Measurements from ENCODE around the gene BANK1. TPM values are rescaled to one million over a fixed set of nuclear protein-coding genes. Genes with fewer than 3 reads are reported as not detected.

BANK1 gene
- polyA plus RNA-seq, 1 donor: 0.63 TPM

- Histone ChIP-seq H3K9me3 (ENCODE audit: control insufficient read depth, low read depth, low read length) (no peaks in the 10 kb centered on the region), H3K36me3 (ENCODE audit: control insufficient read depth, insufficient read depth, low read length) (no peaks in the 10 kb centered on the region), H3K4me1 (ENCODE audit: control insufficient read depth, insufficient read depth, low read length) (no peaks in the 10 kb centered on the region), H3K4me3 (ENCODE audit: low read length) (no peak overlapping the region), H3K27me3 (ENCODE audit: control insufficient read depth, insufficient read depth, low read length) (no peaks in the 10 kb centered on the region), H3K27ac (ENCODE audit: low read length) (no peak overlapping the region)
- DNase-seq: no peak
These were observed 265.3 kb downstream of the BANK1 start for GRCh38 chr4:102055805-102056204.

- no peak overlapping the region for H3K27ac ChIP-seq (ENCODE audit: low read length)
- H3K4me3 ChIP-seq (ENCODE audit: low read length): no peak overlapping the region
- H3K36me3 ChIP-seq (ENCODE audit: control insufficient read depth, insufficient read depth, low read length): no peaks in the 10 kb centered on the region
- H3K4me1 ChIP-seq (ENCODE audit: control insufficient read depth, insufficient read depth, low read length): no peaks in the 10 kb centered on the region
- no peak for DNase-seq
- H3K27me3 ChIP-seq (ENCODE audit: control insufficient read depth, insufficient read depth, low read length): no peaks in the 10 kb centered on the region
- no peaks in the 10 kb centered on the region for H3K9me3 ChIP-seq (ENCODE audit: control insufficient read depth, low read depth, low read length)
- 100% methylated on average over 2 of the region's 4 CpGs for WGBS (ENCODE audit: insufficient coverage, low lambda C conversion rate)
These were observed 266.6 kb downstream of the BANK1 start for GRCh38 chr4:102057122-102057521.

GRCh38 chr4:102061133-102061532 is 270.6 kb downstream of the BANK1 start:
- no peaks in the 10 kb centered on the region for H3K27me3 ChIP-seq (ENCODE audit: control insufficient read depth, insufficient read depth, low read length)
- no peak overlapping the region for H3K4me3 ChIP-seq (ENCODE audit: low read length)
- no peaks in the 10 kb centered on the region for H3K4me1 ChIP-seq (ENCODE audit: control insufficient read depth, insufficient read depth, low read length)
- H3K9me3 ChIP-seq (ENCODE audit: control insufficient read depth, low read depth, low read length): no peaks in the 10 kb centered on the region
- H3K36me3 ChIP-seq (ENCODE audit: control insufficient read depth, insufficient read depth, low read length): no peaks in the 10 kb centered on the region
- 83% methylated on average over 1 of the region's 1 CpG for WGBS (ENCODE audit: insufficient coverage, low lambda C conversion rate)
- no peak overlapping the region for H3K27ac ChIP-seq (ENCODE audit: low read length)
- no peak for DNase-seq

- H3K4me3 ChIP-seq (ENCODE audit: low read length): no peak overlapping the region
- no peaks in the 10 kb centered on the region for H3K36me3 ChIP-seq (ENCODE audit: control insufficient read depth, insufficient read depth, low read length)
- H3K4me1 ChIP-seq (ENCODE audit: control insufficient read depth, insufficient read depth, low read length): no peaks in the 10 kb centered on the region
- H3K9me3 ChIP-seq (ENCODE audit: control insufficient read depth, low read depth, low read length): no peaks in the 10 kb centered on the region
- H3K27ac ChIP-seq (ENCODE audit: low read length): no peak overlapping the region
- no peaks in the 10 kb centered on the region for H3K27me3 ChIP-seq (ENCODE audit: control insufficient read depth, insufficient read depth, low read length)
- no peak for DNase-seq
These were observed 274.4 kb downstream of the BANK1 start for GRCh38 chr4:102064747-102065442.

GRCh38 chr4:102076622-102077021 is 286.1 kb downstream of the BANK1 start:
- Histone ChIP-seq H3K4me3 (ENCODE audit: low read length) (no peak overlapping the region), H3K4me1 (ENCODE audit: control insufficient read depth, insufficient read depth, low read length) (no peaks in the 10 kb centered on the region), H3K36me3 (ENCODE audit: control insufficient read depth, insufficient read depth, low read length) (no peaks in the 10 kb centered on the region), H3K9me3 (ENCODE audit: control insufficient read depth, low read depth, low read length) (no peaks in the 10 kb centered on the region), H3K27me3 (ENCODE audit: control insufficient read depth, insufficient read depth, low read length) (no peaks in the 10 kb centered on the region), H3K27ac (ENCODE audit: low read length) (no peak overlapping the region)
- 63% methylated on average over 1 of the region's 1 CpG for WGBS (ENCODE audit: insufficient coverage, low lambda C conversion rate)
- DNase-seq: no peak

- no CpG with 5 or more reads among the region's 2 CpGs for WGBS (ENCODE audit: insufficient coverage, low lambda C conversion rate)
- no peaks in the 10 kb centered on the region for H3K27me3 ChIP-seq (ENCODE audit: control insufficient read depth, insufficient read depth, low read length)
- H3K36me3 ChIP-seq (ENCODE audit: control insufficient read depth, insufficient read depth, low read length): no peaks in the 10 kb centered on the region
- no peak overlapping the region for H3K4me3 ChIP-seq (ENCODE audit: low read length)
- H3K4me1 ChIP-seq (ENCODE audit: control insufficient read depth, insufficient read depth, low read length): no peaks in the 10 kb centered on the region
- DNase-seq: no peak
- no peaks in the 10 kb centered on the region for H3K9me3 ChIP-seq (ENCODE audit: control insufficient read depth, low read depth, low read length)
- H3K27ac ChIP-seq (ENCODE audit: low read length): no peak overlapping the region
These were observed 289.7 kb downstream of the BANK1 start for GRCh38 chr4:102080184-102080583.

- H3K4me3 ChIP-seq (ENCODE audit: low read length): no peak overlapping the region
- 83% methylated on average over 1 of the region's 5 CpGs for WGBS (ENCODE audit: insufficient coverage, low lambda C conversion rate)
- no peaks in the 10 kb centered on the region for H3K4me1 ChIP-seq (ENCODE audit: control insufficient read depth, insufficient read depth, low read length)
- H3K9me3 ChIP-seq (ENCODE audit: control insufficient read depth, low read depth, low read length): no peaks in the 10 kb centered on the region
- no peaks in the 10 kb centered on the region for H3K27me3 ChIP-seq (ENCODE audit: control insufficient read depth, insufficient read depth, low read length)
- H3K36me3 ChIP-seq (ENCODE audit: control insufficient read depth, insufficient read depth, low read length): no peaks in the 10 kb centered on the region
- no peak overlapping the region for H3K27ac ChIP-seq (ENCODE audit: low read length)
- DNase-seq: no peak
These were observed 299.5 kb downstream of the BANK1 start for GRCh38 chr4:102089850-102090621.

- no CpG with 5 or more reads among the region's 3 CpGs for WGBS (ENCODE audit: insufficient coverage, low lambda C conversion rate)
- no peak overlapping the region for H3K4me3 ChIP-seq (ENCODE audit: low read length)
- no peaks in the 10 kb centered on the region for H3K27me3 ChIP-seq (ENCODE audit: control insufficient read depth, insufficient read depth, low read length)
- DNase-seq: no peak
- H3K4me1 ChIP-seq (ENCODE audit: control insufficient read depth, insufficient read depth, low read length): no peaks in the 10 kb centered on the region
- H3K9me3 ChIP-seq (ENCODE audit: control insufficient read depth, low read depth, low read length): no peaks in the 10 kb centered on the region
- no peak overlapping the region for H3K27ac ChIP-seq (ENCODE audit: low read length)
- no peaks in the 10 kb centered on the region for H3K36me3 ChIP-seq (ENCODE audit: control insufficient read depth, insufficient read depth, low read length)
These were observed 301.1 kb downstream of the BANK1 start for GRCh38 chr4:102091656-102092055.

- no peaks in the 10 kb centered on the region for H3K27me3 ChIP-seq (ENCODE audit: control insufficient read depth, insufficient read depth, low read length)
- WGBS (ENCODE audit: insufficient coverage, low lambda C conversion rate): 100% methylated on average over 1 of the region's 1 CpG
- no peaks in the 10 kb centered on the region for H3K4me1 ChIP-seq (ENCODE audit: control insufficient read depth, insufficient read depth, low read length)
These were observed 304.0 kb downstream of the BANK1 start for GRCh38 chr4:102094481-102094880.

GRCh38 chr4:102103368-102103767 is 312.8 kb downstream of the BANK1 start:
- no peak overlapping the region for H3K27ac ChIP-seq (ENCODE audit: low read length)
- H3K9me3 ChIP-seq (ENCODE audit: control insufficient read depth, low read depth, low read length): peaks cover 7% of the 10 kb centered on the region
- no peaks in the 10 kb centered on the region for H3K4me1 ChIP-seq (ENCODE audit: control insufficient read depth, insufficient read depth, low read length)
- H3K4me3 ChIP-seq (ENCODE audit: low read length): no peak overlapping the region
- no CpG with 5 or more reads among the region's 3 CpGs for WGBS (ENCODE audit: insufficient coverage, low lambda C conversion rate)
- no peaks in the 10 kb centered on the region for H3K27me3 ChIP-seq (ENCODE audit: control insufficient read depth, insufficient read depth, low read length)
- no peaks in the 10 kb centered on the region for H3K36me3 ChIP-seq (ENCODE audit: control insufficient read depth, insufficient read depth, low read length)
- DNase-seq: no peak

More at GRCh38 chr4:102094481-102094880, 304.0 kb downstream of the BANK1 start:
- H3K27ac ChIP-seq (ENCODE audit: low read length): no peak overlapping the region
- DNase-seq: no peak
- H3K9me3 ChIP-seq (ENCODE audit: control insufficient read depth, low read depth, low read length): no peaks in the 10 kb centered on the region
- H3K36me3 ChIP-seq (ENCODE audit: control insufficient read depth, insufficient read depth, low read length): no peaks in the 10 kb centered on the region
- no peak overlapping the region for H3K4me3 ChIP-seq (ENCODE audit: low read length)

- peaks cover 7% of the 10 kb centered on the region for H3K9me3 ChIP-seq (ENCODE audit: control insufficient read depth, low read depth, low read length)
These were observed 313.7 kb downstream of the BANK1 start for GRCh38 chr4:102104278-102104677.

More at GRCh38 chr4:102104278-102104677, 313.7 kb downstream of the BANK1 start:
- Histone ChIP-seq H3K27me3 (ENCODE audit: control insufficient read depth, insufficient read depth, low read length) (no peaks in the 10 kb centered on the region), H3K36me3 (ENCODE audit: control insufficient read depth, insufficient read depth, low read length) (no peaks in the 10 kb centered on the region), H3K4me1 (ENCODE audit: control insufficient read depth, insufficient read depth, low read length) (no peaks in the 10 kb centered on the region), H3K27ac (ENCODE audit: low read length) (no peak overlapping the region), H3K4me3 (ENCODE audit: low read length) (no peak overlapping the region)
- no peak for DNase-seq
